Ectodermal cell (in vitro differentiated cells): ENCODE data around the gene TTC9.
"Not testable (repeated sequence)": the region's sequence is repeated elsewhere in the genome, so short reads cannot be mapped to it uniquely, and the experiment has no call there.

Source experiments
- H3K27ac ChIP-seq: 2 replicates; pipeline ENCODE4 v1.7.0; 2013; ENCODE audit warnings: mild to moderate bottlenecking, low read depth, low read length; ENCODE audit not compliant: insufficient read depth, poor library complexity, severe bottlenecking
- H3K27me3 ChIP-seq: 2 replicates; pipeline ENCODE4 v1.7.0; 2013; ENCODE audit warnings: mild to moderate bottlenecking, low read length; ENCODE audit not compliant: insufficient read depth, control insufficient read depth, poor library complexity, severe bottlenecking
- H3K36me3 ChIP-seq: one replicate; pipeline ENCODE4 v1.7.0; 2013; ENCODE audit warnings: low read length; ENCODE audit not compliant: control insufficient read depth, insufficient read depth
- H3K4me1 ChIP-seq: one replicate; pipeline ENCODE4 v1.7.0; 2013; ENCODE audit warnings: low read length; ENCODE audit not compliant: control insufficient read depth, insufficient read depth
- H3K4me3 ChIP-seq: 2 replicates; pipeline ENCODE4 v1.7.0; 2013; ENCODE audit warnings: low read depth, low read length, control low read depth; ENCODE audit not compliant: insufficient read depth
- H3K9me3 ChIP-seq: 2 replicates; pipeline ENCODE4 v1.7.0; 2013; ENCODE audit warnings: mild to moderate bottlenecking, low read length, moderate library complexity; ENCODE audit not compliant: control insufficient read depth
- WGBS, 2 experiments: methylation state at CpG; one replicate each; pipeline ENCODE4 v1.1.7; 2013; ENCODE audit warnings: missing lambda C conversion rate in 2 of 2; 5-methylcytosine and 5-hydroxymethylcytosine counted together

TTC9 gene

GRCh38 chr14:70701610-70702009 is 59.9 kb downstream of the TTC9 start:
- H3K4me3 ChIP-seq = no peak overlapping the region

DNA sequence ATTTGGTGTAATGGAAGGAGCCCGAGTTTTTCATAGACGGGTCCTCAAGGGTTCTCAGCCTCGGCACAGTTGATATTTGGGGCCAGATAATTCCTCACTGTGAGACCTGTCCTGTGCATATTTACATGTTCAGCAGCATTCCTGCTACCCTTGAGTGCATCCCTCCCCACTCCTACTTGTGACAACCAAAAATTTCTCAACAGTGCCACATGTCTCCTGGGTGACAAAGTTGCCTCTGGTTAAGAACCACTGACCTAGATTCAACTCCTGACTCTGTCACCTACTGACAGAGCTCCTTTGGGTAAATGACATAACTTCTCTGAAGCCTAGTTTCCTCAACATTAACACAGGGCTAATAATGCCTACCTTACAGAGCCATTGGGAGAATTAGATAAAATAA is 60.4 kb downstream of the TTC9 start:
- Histone ChIP-seq H3K36me3 (no peaks in the 10 kb centered on the region), H3K27me3 (no peaks in the 10 kb centered on the region), H3K27ac (no peak overlapping the region), H3K9me3 (no peaks in the 10 kb centered on the region), H3K4me1 (no peaks in the 10 kb centered on the region), H3K4me3 (no peak overlapping the region)
- 62 to 64% methylated on average over 3 of the region's 3 CpGs for WGBS, 2 experiments

More at GRCh38 chr14:70701610-70702009, 59.9 kb downstream of the TTC9 start:
- Histone ChIP-seq H3K4me1 (no peaks in the 10 kb centered on the region), H3K27ac (no peak overlapping the region), H3K27me3 (no peaks in the 10 kb centered on the region), H3K9me3 (no peaks in the 10 kb centered on the region), H3K36me3 (no peaks in the 10 kb centered on the region)

- H3K36me3 ChIP-seq, H3K27ac ChIP-seq, H3K4me1 ChIP-seq, H3K9me3 ChIP-seq, H3K27me3 ChIP-seq, H3K4me3 ChIP-seq: not testable (repeated sequence)
- 95 to 97% methylated on average over 1 of the region's 1 CpG for WGBS, 2 experiments
Observed at GRCh38 chr14:70703621-70704168, 62.0 kb downstream of the TTC9 start.

DNA sequence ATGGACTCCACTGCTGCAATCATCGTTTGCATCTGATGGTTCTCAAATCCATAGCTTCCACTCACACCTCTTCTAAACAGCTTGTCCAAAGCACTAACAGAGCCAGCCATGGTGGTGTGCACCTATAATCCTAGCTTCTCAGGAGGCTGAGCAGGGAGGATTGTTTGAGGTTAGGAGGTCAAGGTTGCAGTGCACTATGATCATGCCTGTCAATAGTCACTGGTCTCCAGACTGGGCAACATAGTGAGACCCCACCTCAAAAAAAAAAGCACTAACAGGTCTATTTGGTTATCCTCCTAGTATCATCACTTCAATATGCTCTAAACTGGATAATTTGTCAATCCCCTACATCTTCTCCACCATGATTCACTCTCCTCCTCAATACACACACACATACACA is 63.2 kb downstream of the TTC9 start:
- Histone ChIP-seq H3K4me3 (no peak overlapping the region), H3K9me3 (no peaks in the 10 kb centered on the region), H3K4me1 (peaks cover 4% of the 10 kb centered on the region), H3K36me3 (no peaks in the 10 kb centered on the region), H3K27ac (no peak overlapping the region), H3K27me3 (no peaks in the 10 kb centered on the region)
- WGBS, 2 experiments = 88 to 97% methylated on average over 1 of the region's 1 CpG

DNA sequence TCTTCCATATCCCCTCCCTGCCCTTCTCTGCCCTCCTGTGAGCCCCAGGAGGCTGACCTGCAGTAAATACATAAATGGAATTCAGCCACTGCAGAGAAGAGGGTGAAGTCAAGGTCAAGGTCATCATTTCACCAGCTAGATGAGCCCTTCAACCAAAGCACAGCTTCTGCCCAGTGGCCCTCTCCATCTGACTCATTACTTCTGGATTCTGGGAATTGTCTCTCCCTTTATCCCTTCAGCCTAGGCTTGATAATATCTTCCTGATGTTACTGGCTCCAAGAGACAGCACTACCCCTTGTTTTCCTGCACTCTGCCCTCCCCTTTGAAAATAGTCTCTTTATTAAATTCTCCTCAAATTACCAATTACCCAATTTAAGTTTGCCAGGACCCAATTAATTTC is 64.5 kb downstream of the TTC9 start:
- Histone ChIP-seq H3K9me3 (no peaks in the 10 kb centered on the region), H3K36me3 (no peaks in the 10 kb centered on the region), H3K4me1 (peaks cover 4% of the 10 kb centered on the region), H3K27ac (no peak overlapping the region), H3K4me3 (no peak overlapping the region), H3K27me3 (no peaks in the 10 kb centered on the region)

DNA sequence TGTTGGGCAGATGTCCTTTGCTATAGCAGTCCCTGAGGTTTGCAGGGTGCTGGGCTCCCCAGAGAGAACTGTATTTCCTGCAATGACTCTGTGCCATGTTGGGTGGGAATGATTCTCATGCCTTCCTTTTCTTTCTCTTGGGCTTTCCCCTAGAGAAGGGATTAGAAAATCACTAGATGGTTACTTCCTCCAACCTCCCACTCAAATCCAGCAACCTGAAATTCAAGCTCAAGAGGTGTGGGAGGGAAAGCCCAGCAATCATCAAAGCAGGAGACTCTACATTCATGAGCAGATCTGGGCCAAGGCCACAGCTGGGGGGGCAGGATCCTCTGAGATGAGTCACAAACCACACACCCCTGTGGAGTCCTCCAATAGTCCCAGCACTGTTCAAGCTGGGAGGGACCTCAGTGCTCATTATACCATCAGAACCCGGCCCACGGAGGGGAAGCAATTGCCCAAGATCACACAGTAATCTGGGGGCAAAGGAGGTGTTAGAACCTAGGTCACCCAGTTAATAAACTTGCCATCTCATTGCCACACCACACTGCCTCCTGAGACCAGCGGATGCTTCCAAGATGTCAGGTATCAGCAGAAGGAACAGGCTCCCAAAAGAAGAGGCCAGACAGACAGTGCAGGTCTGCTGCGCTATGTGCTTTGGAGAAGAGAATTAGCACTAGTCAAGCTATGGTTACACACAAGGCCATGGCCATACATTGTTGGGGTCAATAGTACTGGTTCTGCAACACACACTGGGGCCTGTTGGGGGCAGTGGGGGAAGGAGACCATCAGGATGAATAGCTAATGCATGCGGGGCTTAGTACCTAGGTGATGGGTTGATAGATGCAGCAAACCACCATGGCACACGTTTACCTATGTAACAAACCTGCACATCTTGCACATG is 65.7 kb downstream of the TTC9 start:
- Histone ChIP-seq H3K27me3 (no peaks in the 10 kb centered on the region), H3K27ac (no peak overlapping the region), H3K9me3 (no peaks in the 10 kb centered on the region), H3K4me1 (peaks cover 4% of the 10 kb centered on the region), H3K36me3 (no peaks in the 10 kb centered on the region), H3K4me3 (no peak overlapping the region)
- 72 to 76% methylated on average over 5 to 6 of the region's 6 CpGs for WGBS, 2 experiments

GRCh38 chr14:70708717-70709570 is 67.2 kb downstream of the TTC9 start:
- no peak overlapping the region for H3K4me3 ChIP-seq

DNA sequence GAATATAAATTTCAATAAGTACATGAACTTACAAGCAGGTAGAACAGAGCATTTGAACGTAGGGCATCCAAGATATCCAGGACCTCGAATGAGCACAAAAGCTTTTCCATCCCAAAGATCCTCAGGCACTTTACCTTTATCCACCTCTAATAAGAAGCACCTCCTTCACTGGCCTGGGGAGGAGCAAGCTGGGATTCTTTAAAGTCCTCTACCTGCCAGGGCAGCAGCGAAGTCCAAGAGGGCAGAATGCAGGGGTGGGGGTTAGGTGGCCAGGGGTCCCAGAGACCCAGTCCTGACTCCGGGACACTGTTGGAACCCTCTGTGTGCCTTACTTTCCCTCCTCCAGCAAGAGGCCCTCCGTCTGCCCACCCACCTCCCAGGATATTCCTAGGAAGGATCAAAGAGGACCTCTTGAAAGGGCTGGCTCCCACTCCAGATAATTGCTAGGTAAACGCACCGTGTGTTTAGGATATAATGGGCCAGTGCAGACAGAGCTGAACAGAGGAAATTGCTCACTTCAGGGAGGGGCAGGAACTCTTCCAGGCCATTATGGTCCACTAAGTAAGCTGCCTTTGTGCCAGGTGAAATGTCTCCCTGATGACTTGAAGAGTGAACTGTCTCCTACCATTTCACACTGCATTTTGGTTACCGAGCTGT is 68.1 kb downstream of the TTC9 start:
- no peaks in the 10 kb centered on the region for H3K36me3 ChIP-seq
- 84 to 87% methylated on average over 8 of the region's 8 CpGs for WGBS, 2 experiments
- H3K4me1 ChIP-seq = peaks cover 4% of the 10 kb centered on the region
- H3K27ac ChIP-seq = no peak overlapping the region
- no peaks in the 10 kb centered on the region for H3K9me3 ChIP-seq
- H3K27me3 ChIP-seq = no peaks in the 10 kb centered on the region
- H3K4me3 ChIP-seq = no peak overlapping the region

More at GRCh38 chr14:70708717-70709570, 67.2 kb downstream of the TTC9 start:
- 66% methylated on average over 15 of the region's 15 CpGs for WGBS, 2 experiments
- Histone ChIP-seq H3K27me3 (no peaks in the 10 kb centered on the region), H3K4me1 (peaks cover 4% of the 10 kb centered on the region), H3K9me3 (no peaks in the 10 kb centered on the region), H3K27ac (no peak overlapping the region), H3K36me3 (no peaks in the 10 kb centered on the region)

GRCh38 chr14:70711451-70711850 is 69.7 kb downstream of the TTC9 start:
- WGBS, 2 experiments = 88 to 94% methylated on average over 1 of the region's 1 CpG
- H3K36me3 ChIP-seq = no peaks in the 10 kb centered on the region
- no peak overlapping the region for H3K4me3 ChIP-seq
- H3K4me1 ChIP-seq = peaks cover 4% of the 10 kb centered on the region
- H3K27me3 ChIP-seq = no peaks in the 10 kb centered on the region
- H3K27ac ChIP-seq = no peak overlapping the region
- no peaks in the 10 kb centered on the region for H3K9me3 ChIP-seq

DNA sequence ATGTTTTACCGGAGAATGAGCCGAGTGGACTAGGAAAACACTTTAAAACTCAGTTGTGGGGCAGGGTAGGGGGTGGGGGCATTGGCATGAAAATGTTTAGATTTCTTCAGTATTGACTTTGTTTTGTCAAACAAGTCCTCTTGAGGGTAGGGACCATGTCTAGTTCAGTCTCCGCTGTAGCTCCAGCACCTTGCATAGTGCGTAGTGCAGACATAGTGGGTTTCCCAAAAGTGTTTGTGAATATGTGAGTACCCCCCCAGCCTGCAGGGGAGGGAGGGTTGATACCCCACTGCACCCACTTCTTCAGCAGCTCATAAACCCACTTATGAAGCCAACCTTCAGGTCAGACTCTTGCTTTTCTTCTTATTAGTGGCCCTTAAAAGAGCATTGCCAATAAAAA is 71.4 kb downstream of the TTC9 start:
- WGBS, 2 experiments = 82 to 85% methylated on average over 4 of the region's 4 CpGs
- Histone ChIP-seq H3K4me1 (peaks cover 4% of the 10 kb centered on the region), H3K9me3 (no peaks in the 10 kb centered on the region), H3K27me3 (no peaks in the 10 kb centered on the region), H3K4me3 (no peak overlapping the region), H3K27ac (no peak overlapping the region), H3K36me3 (no peaks in the 10 kb centered on the region)
